Spinal cord (tissue), 10 donors: ENCODE results near the gene DNM2. TPM values are rescaled to one million over a fixed set of nuclear protein-coding genes. Genes with fewer than 3 reads are reported as not detected.
A peak's percentile ranks its signal among the peaks of the same experiment; 100 is the strongest.

Source experiments
- DNase-seq, 6 donors: peaks; one replicate each; pipeline versions ENCODE4 v3.0.0 to v3.0.0-alpha.2; 2013 to 2015; ENCODE audit warnings: low spot score in 6 of 6, low read depth in 4 of 6
- H3K27ac ChIP-seq: one replicate; pipeline ENCODE4 v1.5.1; 2013; ENCODE audit warnings: low read depth, low read length, control low read depth
- H3K27me3 ChIP-seq: one replicate; pipeline ENCODE4 v1.6.1; 2013; ENCODE audit warnings: low read length; ENCODE audit not compliant: control insufficient read depth, insufficient read depth
- H3K36me3 ChIP-seq: one replicate; pipeline ENCODE4 v1.6.1; 2013; ENCODE audit warnings: low read length; ENCODE audit not compliant: control insufficient read depth, insufficient read depth
- H3K4me1 ChIP-seq: one replicate; pipeline ENCODE4 v1.6.1; 2013; ENCODE audit warnings: low read length; ENCODE audit not compliant: control insufficient read depth, insufficient read depth
- H3K4me3 ChIP-seq: one replicate; pipeline ENCODE4 v1.5.1; 2013; ENCODE audit warnings: low read depth, low read length, control low read depth
- H3K9me3 ChIP-seq: one replicate; pipeline ENCODE4 v1.6.1; 2013; ENCODE audit warnings: low read length; ENCODE audit not compliant: control insufficient read depth, insufficient read depth
- WGBS: methylation state at CpG from one replicate; pipeline ENCODE4 v1.1.5; 2013; ENCODE audit warnings: missing lambda C conversion rate; ENCODE audit not compliant: insufficient coverage; 5-methylcytosine and 5-hydroxymethylcytosine counted together
- polyA plus RNA-seq, 2 donors: library from polyadenylated mRNA; unstranded; fragments of 120-200 nt; gene quantifications; one replicate each; pipeline ENCODE4 v1.2.1, GENCODE V29; 2013; ENCODE audit not compliant: insufficient read length in 2 of 2
- total RNA-seq, 2 donors: library from RNA; depleted of rRNA in 1 of 2; stranded (reverse); fragments of 120-200 nt in 1 of 2; fragments of >200 nt in 1 of 2; gene quantifications; one replicate each; pipeline versions ENCODE4 v1.2.3 to v1.2.4, GENCODE V29; 2013 to 2014
- donor health status: healthy.

Gene DNM2
- total and polyA plus RNA-seq, 4 donors, result 59.2 to 111 (median 85.0) TPM

- peaks cover 31% of the 10 kb centered on the region for H3K36me3 ChIP-seq
- peak overlapping the region; percentile 93 for H3K4me3 ChIP-seq
- peak in 2 of 6 donors; percentile 50 to 69 for DNase-seq
- WGBS, result 1% methylated on average over 22 of the region's 24 CpGs
- no peaks in the 10 kb centered on the region for H3K27me3 ChIP-seq
- H3K27ac ChIP-seq, result peak overlapping the region; percentile 65
- peaks cover 16% of the 10 kb centered on the region for H3K4me1 ChIP-seq
- no peaks in the 10 kb centered on the region for H3K9me3 ChIP-seq
Measured at GRCh38 chr19:10701955-10702525, 15.8 kb upstream of the DNM2 start.

- no peak for DNase-seq
- WGBS, result 84% methylated on average over 6 of the region's 12 CpGs
- Histone ChIP-seq H3K27me3 (no peaks in the 10 kb centered on the region), H3K9me3 (no peaks in the 10 kb centered on the region), H3K27ac (no peak overlapping the region), H3K36me3 (peaks cover 64% of the 10 kb centered on the region), H3K4me1 (peaks cover 5% of the 10 kb centered on the region), H3K4me3 (no peak overlapping the region)
Measured at GRCh38 chr19:10706990-10707389, 10.9 kb upstream of the DNM2 start.

GRCh38 chr19:10707440-10707839, 10.4 kb upstream of the DNM2 start:
- Histone ChIP-seq H3K9me3 (no peaks in the 10 kb centered on the region), H3K27ac (no peak overlapping the region), H3K27me3 (no peaks in the 10 kb centered on the region), H3K36me3 (peaks cover 69% of the 10 kb centered on the region), H3K4me1 (peaks cover under 1% of the 10 kb centered on the region), H3K4me3 (no peak overlapping the region)
- 100% methylated on average over 12 of the region's 16 CpGs for WGBS
- DNase-seq, result no peak

GRCh38 chr19:10708291-10708690, 9.6 kb upstream of the DNM2 start:
- Histone ChIP-seq H3K4me3 (no peak overlapping the region), H3K9me3 (no peaks in the 10 kb centered on the region), H3K27ac (no peak overlapping the region), H3K27me3 (no peaks in the 10 kb centered on the region), H3K36me3 (peaks cover 72% of the 10 kb centered on the region), H3K4me1 (no peaks in the 10 kb centered on the region)
- WGBS, result 92% methylated on average over 7 of the region's 7 CpGs
- no peak for DNase-seq

- no peak for DNase-seq
- Histone ChIP-seq H3K9me3 (no peaks in the 10 kb centered on the region), H3K27ac (no peak overlapping the region), H3K27me3 (no peaks in the 10 kb centered on the region), H3K4me3 (no peak overlapping the region), H3K4me1 (peaks cover 6% of the 10 kb centered on the region), H3K36me3 (peaks cover 54% of the 10 kb centered on the region)
- WGBS, result 49% methylated on average over 6 of the region's 14 CpGs
Measured at GRCh38 chr19:10712045-10712444, 5.8 kb upstream of the DNM2 start.

- WGBS, result 96% methylated on average over 22 of the region's 23 CpGs
- H3K27ac ChIP-seq, result no peak overlapping the region
- DNase-seq, result no peak
- no peak overlapping the region for H3K4me3 ChIP-seq
- H3K36me3 ChIP-seq, result peaks cover 47% of the 10 kb centered on the region
- H3K27me3 ChIP-seq, result no peaks in the 10 kb centered on the region
- peaks cover 9% of the 10 kb centered on the region for H3K4me1 ChIP-seq
- H3K9me3 ChIP-seq, result no peaks in the 10 kb centered on the region
Measured at GRCh38 chr19:10712754-10713153, 5.1 kb upstream of the DNM2 start.

GRCh38 chr19:10713317-10713716, 4.6 kb upstream of the DNM2 start:
- no peaks in the 10 kb centered on the region for H3K27me3 ChIP-seq
- 79% methylated on average over 4 of the region's 5 CpGs for WGBS
- peaks cover 41% of the 10 kb centered on the region for H3K36me3 ChIP-seq
- no peak overlapping the region for H3K4me3 ChIP-seq
- H3K9me3 ChIP-seq, result no peaks in the 10 kb centered on the region
- no peak overlapping the region for H3K27ac ChIP-seq
- peaks cover 9% of the 10 kb centered on the region for H3K4me1 ChIP-seq
- DNase-seq, result no peak

GRCh38 chr19:10717054-10717355, 874 bp upstream of the DNM2 start:
- no peaks in the 10 kb centered on the region for H3K27me3 ChIP-seq
- H3K4me3 ChIP-seq, result peak overlapping the region; percentile 19
- H3K9me3 ChIP-seq, result no peaks in the 10 kb centered on the region
- H3K36me3 ChIP-seq, result peaks cover 24% of the 10 kb centered on the region
- H3K27ac ChIP-seq, result peak overlapping the region; percentile 15
- 18% methylated on average over 12 of the region's 12 CpGs for WGBS
- DNase-seq, result no peak
- peaks cover 29% of the 10 kb centered on the region for H3K4me1 ChIP-seq

GRCh38 chr19:10718205-10719196, 622 bp downstream of the DNM2 start:
- WGBS, result under 1% methylated on average over 70 of the region's 70 CpGs
- Histone ChIP-seq H3K4me1 (peaks cover 29% of the 10 kb centered on the region), H3K36me3 (peaks cover 9% of the 10 kb centered on the region), H3K27ac (peak overlapping the region; percentile 73), H3K4me3 (peak overlapping the region; percentile 65), H3K27me3 (no peaks in the 10 kb centered on the region), H3K9me3 (no peaks in the 10 kb centered on the region)
- peak in 1 of 6 donors; percentile 15 for DNase-seq
